GM12872 (cell line): Measurements from ENCODE around the gene NR2F1-AS1.

Source experiments
- CTCF ChIP-seq: IDR thresholded peaks from 3 replicates; pipeline ENCODE4 v1.5.1; 2011; ENCODE audit warnings: low read depth, mild to moderate bottlenecking, low read length, moderate library complexity; ENCODE audit not compliant: insufficient read depth

The NR2F1-AS1 gene

GRCh38 chr5:93580927-93581445 lies at the start of gene NR2F1-AS1:
Gene NR2F1-AS1, minus strand, starts transcription at chr5:93581219.
- no peak for TF ChIP-seq CTCF

GRCh38 chr5:93626801-93627200 lies 45.8 kb upstream of the NR2F1-AS1 start:
- TF ChIP-seq CTCF = no peak

GRCh38 chr5:93623153-93623552 lies 42.1 kb upstream of the NR2F1-AS1 start:
- no peak for TF ChIP-seq CTCF

GRCh38 chr5:93622240-93622885 lies 41.3 kb upstream of the NR2F1-AS1 start:
- no peak for TF ChIP-seq CTCF

GRCh38 chr5:93621327-93621798 lies 40.3 kb upstream of the NR2F1-AS1 start:
- TF ChIP-seq CTCF = no peak

GRCh38 chr5:93620487-93621326 lies 39.7 kb upstream of the NR2F1-AS1 start:
- peak; percentile 13; the same call in 1 of the 3 replicates for TF ChIP-seq CTCF

- TF ChIP-seq CTCF = no peak
Observed at GRCh38 chr5:93616538-93617174, 35.6 kb upstream of the NR2F1-AS1 start.
